HL-60 (cell line): ENCODE results near the gene FOXF2.

Experiments used
- DNase-seq, 2 experiments: peaks; one replicate each; pipeline ENCODE4 v3.0.0-alpha.2; 2010 to 2020; ENCODE audit warnings: low read depth in 1 of 2, low spot score in 1 of 2
- H3K27ac ChIP-seq: fragments of 250-450 bp; sonication (Bioruptor Pico); replicated peaks from 2 replicates; pipeline ENCODE4 v1.5.1; 2020; ENCODE audit warnings: mild to moderate bottlenecking, moderate library complexity
- H3K27me3 ChIP-seq: fragments of 250-450 bp; sonication (Bioruptor Pico); 2 replicates; pipeline ENCODE4 v1.5.1; 2021; ENCODE audit warnings: mild to moderate bottlenecking, moderate library complexity; ENCODE audit not compliant: insufficient read depth, poor library complexity, severe bottlenecking
- H3K4me3 ChIP-seq: replicated peaks from 2 replicates; pipeline ENCODE4 v1.5.1; 2011; ENCODE audit warnings: mild to moderate bottlenecking, control low read depth, low read length; ENCODE audit not compliant: insufficient read depth
- CTCF ChIP-seq: IDR thresholded peaks from one replicate; pipeline ENCODE4 v1.5.1; 2011; ENCODE audit warnings: low read length, control low read depth, inconsistent platforms; ENCODE audit not compliant: insufficient read depth
- GABPA ChIP-seq: IDR thresholded peaks from 2 replicates; pipeline ENCODE4 v1.6.1; 2012; ENCODE audit warnings: low read depth
- POLR2AphosphoS5 ChIP-seq: IDR thresholded peaks from 2 replicates; pipeline ENCODE4 v1.6.1; 2012; ENCODE audit warnings: low read depth
- REST ChIP-seq: IDR thresholded peaks from 2 replicates; pipeline ENCODE4 v1.6.1; 2012; ENCODE audit warnings: low read depth; ENCODE audit not compliant: insufficient replicate concordance
- SPI1 ChIP-seq: IDR thresholded peaks from 2 replicates; pipeline ENCODE4 v1.6.1; 2012; ENCODE audit warnings: low read depth, mild to moderate bottlenecking, borderline replicate concordance

Gene FOXF2

GRCh38 chr6:1379788-1380147, 9.6 kb upstream of the FOXF2 start:
- H3K27me3 ChIP-seq: peaks cover 92% of the 10 kb centered on the region
- H3K4me3 ChIP-seq: no peak overlapping the region
- H3K27ac ChIP-seq: no peak overlapping the region
- no peak for TF ChIP-seq REST
- no peak for TF ChIP-seq GABPA
- TF ChIP-seq CTCF: no peak
- TF ChIP-seq POLR2AphosphoS5: no peak
- no peak for TF ChIP-seq SPI1
- DNase-seq: no peak

- H3K4me3 ChIP-seq: no peak overlapping the region
- H3K27ac ChIP-seq: no peak overlapping the region
- no peak for DNase-seq
- TF ChIP-seq CTCF (no peak), SPI1 (no peak), GABPA (no peak)
- H3K27me3 ChIP-seq: peaks cover 95% of the 10 kb centered on the region
Observed at GRCh38 chr6:1380625-1381427, 8.6 kb upstream of the FOXF2 start.

- TF ChIP-seq POLR2AphosphoS5: no peak
- no peak for TF ChIP-seq SPI1
- TF ChIP-seq REST: no peak
- no peak for TF ChIP-seq GABPA
- TF ChIP-seq CTCF: no peak
- Histone ChIP-seq H3K4me3 (no peak overlapping the region), H3K27me3 (peaks cover 95% of the 10 kb centered on the region), H3K27ac (no peak overlapping the region)
- no peak for DNase-seq
Observed at GRCh38 chr6:1381481-1382330, 7.7 kb upstream of the FOXF2 start.
